IMR-90 (cell line): ENCODE measurements around the gene SLC9A9. TPM values are rescaled to one million over a fixed set of nuclear protein-coding genes. Genes with fewer than 3 reads are reported as not detected.

ENCODE experiments used
- ATAC-seq: fragments of 200-7000 bp; cut with Tn5 transposase; 2 replicates; pipeline ENCODE4 v1.9.1; 2020; ENCODE audit warnings: low read depth, mild to moderate bottlenecking, moderate library complexity
- BruUV-seq: library from RNA; stranded (reverse); fragments of 400-500 nt; replicated peaks from 2 replicates; lab custom pipeline; 2021; lab: Mats Ljungman, UMichigan
- CTCF ChIA-PET: fragments of 300-600 bp; formaldehyde crosslinking; extraction: SDS; loops from one replicate; lab custom pipeline; 2021; ENCODE audit warnings: antibody characterized with exemption; lab: Yijun Ruan, JAX
- POLR2A ChIA-PET: fragments of 300-600 bp; sonication (Branson Sonifier 250); formaldehyde crosslinking; loops from one replicate; lab custom pipeline; 2022; ENCODE audit warnings: antibody characterized with exemption; ENCODE audit not compliant: unreplicated experiment; lab: Charles Lee
- DNase-seq: peaks from one replicate; pipeline ENCODE4 v3.0.0; 2013
- H2AFZ ChIP-seq: replicated peaks from 2 replicates; pipeline ENCODE3; 2013; ENCODE audit warnings: low read length, mild to moderate bottlenecking; ENCODE audit not compliant: poor library complexity
- H2AK5ac ChIP-seq: 2 replicates; pipeline ENCODE4 v1.6.1; 2013; ENCODE audit warnings: low read depth, low read length, inconsistent platforms
- H2AK9ac ChIP-seq: replicated peaks from 2 replicates; pipeline ENCODE3; 2013; ENCODE audit warnings: mild to moderate bottlenecking, low read depth, low read length, moderate library complexity; ENCODE audit not compliant: poor library complexity
- H2BK120ac ChIP-seq: 2 replicates; pipeline ENCODE4 v1.6.1; 2013; ENCODE audit warnings: low read depth, low read length, inconsistent platforms
- H2BK15ac ChIP-seq: 3 replicates; pipeline ENCODE4 v1.6.1; 2013; ENCODE audit warnings: low read depth, low read length, inconsistent platforms
- H2BK20ac ChIP-seq: 2 replicates; pipeline ENCODE4 v1.6.1; 2013; ENCODE audit warnings: low read depth, mild to moderate bottlenecking, inconsistent platforms, low read length, moderate library complexity
- H2BK5ac ChIP-seq: 2 replicates; pipeline ENCODE4 v1.6.1; 2013; ENCODE audit warnings: mild to moderate bottlenecking, low read depth, low read length, inconsistent platforms; ENCODE audit not compliant: poor library complexity, severe bottlenecking
- H3K14ac ChIP-seq: replicated peaks from 2 replicates; pipeline ENCODE4 v1.6.1; 2013; ENCODE audit warnings: low read depth, low read length, inconsistent platforms
- H3K18ac ChIP-seq: 2 replicates; pipeline ENCODE4 v1.6.1; 2013; ENCODE audit warnings: low read depth, low read length, control low read depth
- H3K23ac ChIP-seq: 2 replicates; pipeline ENCODE4 v1.6.1; 2013; ENCODE audit warnings: low read depth, low read length, inconsistent platforms
- H3K27ac ChIP-seq: 2 replicates; pipeline ENCODE4 v1.5.1; 2013; ENCODE audit warnings: mild to moderate bottlenecking, control low read depth, low read length; ENCODE audit not compliant: insufficient read depth
- H3K27me3 ChIP-seq: 2 replicates; pipeline ENCODE4 v1.6.1; 2013; ENCODE audit warnings: low read length; ENCODE audit not compliant: control insufficient read depth, insufficient read depth
- H3K36me3 ChIP-seq: 2 replicates; pipeline ENCODE4 v1.6.1; 2013; ENCODE audit warnings: low read length, mixed read lengths; ENCODE audit not compliant: control insufficient read depth, insufficient read depth
- H3K4ac ChIP-seq: 2 replicates; pipeline ENCODE4 v1.6.1; 2013; ENCODE audit warnings: low read depth, low read length, inconsistent platforms
- H3K4me1 ChIP-seq: 2 replicates; pipeline ENCODE4 v1.6.1; 2013; ENCODE audit warnings: low read length, mixed read lengths; ENCODE audit not compliant: control insufficient read depth, insufficient read depth
- H3K4me2 ChIP-seq: 2 replicates; pipeline ENCODE4 v1.6.1; 2013; ENCODE audit warnings: low read depth, mild to moderate bottlenecking, control low read depth, low read length, moderate library complexity
- H3K4me3 ChIP-seq: 2 replicates; pipeline ENCODE4 v1.5.1; 2013; ENCODE audit warnings: low read depth, mild to moderate bottlenecking, control low read depth, low read length, moderate library complexity; ENCODE audit not compliant: insufficient read depth
- H3K56ac ChIP-seq: 2 replicates; pipeline ENCODE4 v1.6.1; 2013; ENCODE audit warnings: low read length, inconsistent platforms; ENCODE audit not compliant: insufficient read depth; ENCODE audit errors: extremely low read depth
- H3K79me1 ChIP-seq, 2 experiments: 2 replicates each; pipeline ENCODE4 v1.6.1; 2013; ENCODE audit warnings: low read length in 2 of 2, inconsistent platforms in 1 of 2, low read depth in 1 of 2
- H3K9ac ChIP-seq: 2 replicates; pipeline ENCODE4 v1.6.1; 2013; ENCODE audit warnings: low read depth, low read length, control low read depth
- H3K9me1 ChIP-seq: 2 replicates; pipeline ENCODE4 v1.6.1; 2013; ENCODE audit warnings: low read length, inconsistent platforms; ENCODE audit not compliant: insufficient read depth
- H3K9me3 ChIP-seq: 2 replicates; pipeline ENCODE4 v1.6.1; 2013; ENCODE audit warnings: low read length; ENCODE audit not compliant: control insufficient read depth, insufficient read depth
- H4K20me1 ChIP-seq: 2 replicates; pipeline ENCODE4 v1.6.1; 2013; ENCODE audit warnings: low read length, inconsistent platforms; ENCODE audit not compliant: insufficient read depth
- H4K5ac ChIP-seq: 2 replicates; pipeline ENCODE4 v1.6.1; 2013; ENCODE audit warnings: mild to moderate bottlenecking, low read depth, low read length, control low read depth
- H4K8ac ChIP-seq, 2 experiments: 2 replicates each; pipeline ENCODE4 v1.6.1; 2013; ENCODE audit warnings: low read depth in 2 of 2, low read length in 2 of 2, control low read depth in 1 of 2, inconsistent platforms in 1 of 2
- H4K91ac ChIP-seq: 2 replicates; pipeline ENCODE4 v1.6.1; 2013; ENCODE audit warnings: low read depth, low read length, inconsistent platforms; ENCODE audit not compliant: insufficient read depth
- BHLHE40 ChIP-seq: fragments of 150-350 bp; IDR thresholded peaks from 2 replicates; pipeline ENCODE4 v1.6.1; 2016; ENCODE audit warnings: mild to moderate bottlenecking, low read depth, low read length
- CTCF ChIP-seq: conservative IDR thresholded peaks from 2 replicates; pipeline ENCODE4 v1.5.1; 2012; ENCODE audit warnings: mild to moderate bottlenecking, low read depth, low read length, improper control_type of control experiment
- ELK1 ChIP-seq: fragments of 150-350 bp; IDR thresholded peaks from 2 replicates; pipeline ENCODE4 v1.6.1; 2016; ENCODE audit warnings: low read depth, mild to moderate bottlenecking, low read length, moderate library complexity, borderline replicate concordance
- MAFK ChIP-seq: IDR thresholded peaks from 2 replicates; pipeline ENCODE4 v1.6.1; 2012; ENCODE audit warnings: low read depth, low read length, improper control_type of control experiment
- RAD21 ChIP-seq: IDR thresholded peaks from 2 replicates; pipeline ENCODE4 v1.6.1; 2012; ENCODE audit warnings: low read length, improper control_type of control experiment
- RCOR1 ChIP-seq: IDR thresholded peaks from 2 replicates; pipeline ENCODE4 v1.6.1; 2012; ENCODE audit warnings: mild to moderate bottlenecking, low read length, improper control_type of control experiment; ENCODE audit not compliant: insufficient replicate concordance
- SMC3 ChIP-seq: fragments of 150-350 bp; IDR thresholded peaks from 2 replicates; pipeline ENCODE4 v1.6.1; 2016; ENCODE audit warnings: low read depth, mild to moderate bottlenecking, antibody characterized with exemption, low read length, moderate library complexity
- USF2 ChIP-seq: fragments of 150-350 bp; IDR thresholded peaks from 2 replicates; pipeline ENCODE4 v1.6.1; 2017; ENCODE audit warnings: mild to moderate bottlenecking, antibody characterized with exemption, low read length, low read depth
- WGBS, 2 experiments: methylation state at CpG; one replicate each; pipeline versions ENCODE4 v1.1.5 to v1.1.7; 2013; ENCODE audit warnings: missing lambda C conversion rate in 2 of 2; ENCODE audit not compliant: insufficient read length in 1 of 2; ENCODE audit errors: extremely low coverage in 2 of 2; 5-methylcytosine and 5-hydroxymethylcytosine counted together
- dilution Hi-C: fragments of 300-500 bp; cut with HindIII; formaldehyde crosslinking; loops from one replicate; pipeline ENCODE4 v1.14.3; 2018; ENCODE audit warnings: low sequenced_read_pairs; ENCODE audit not compliant: unreplicated experiment
- in situ Hi-C: fragments of 300-500 bp; cut with MboI; formaldehyde crosslinking; loops from 3 replicates; pipeline ENCODE4 v1.14.3; 2019; ENCODE audit warnings: low sequenced_read_pairs, inconsistent platforms, mixed read lengths
- intact Hi-C: fragments of 100-400 bp; cut with micrococcal nuclease; formaldehyde crosslinking; loops from 2 replicates; pipeline ENCODE4 v1.10.0; 2022
- polyA plus RNA-seq, 3 experiments: library from polyadenylated mRNA; depleted of rRNA; stranded (reverse); fragments of >200 nt; gene quantifications; 2 replicates each; pipeline ENCODE4 v1.2.3, GENCODE V29; 2012; ENCODE audit warnings: low replicate concordance in 1 of 3
- total RNA-seq: library from RNA; depleted of rRNA; stranded (reverse); fragments of >200 nt; gene quantifications from 2 replicates; pipeline ENCODE4 v1.2.3, GENCODE V29; 2012

Gene SLC9A9
- total and polyA plus RNA-seq, 2 of the 4 experiments (the other 2 are of a cell fraction), result 1.4 to 2.3 TPM

- no peak overlapping the region for H2AK9ac ChIP-seq
- no peak overlapping the region for H2BK120ac ChIP-seq
- H3K23ac ChIP-seq, result no peak overlapping the region
- no peak overlapping the region for H3K56ac ChIP-seq
- TF ChIP-seq CTCF (no peak), SMC3 (no peak), ELK1 (no peak), MAFK (no peak), RAD21 (no peak), USF2 (no peak), RCOR1 (no peak), BHLHE40 (no peak)
- intact Hi-C loops, result no loop called here
- no peak overlapping the region for H3K4ac ChIP-seq
- H2BK20ac ChIP-seq, result no peak overlapping the region
- no peak overlapping the region for H4K5ac ChIP-seq
- no peak overlapping the region for H3K27ac ChIP-seq
- H3K36me3 ChIP-seq, result no peaks in the 10 kb centered on the region
- no peak overlapping the region for H2AFZ ChIP-seq
- no peak overlapping the region for H2BK5ac ChIP-seq
- H3K9me1 ChIP-seq, result no peaks in the 10 kb centered on the region
- in situ Hi-C loops, result no loop called here
- H3K27me3 ChIP-seq, result no peaks in the 10 kb centered on the region
- H3K4me3 ChIP-seq, result no peak overlapping the region
- no peak overlapping the region for H3K4me2 ChIP-seq
- no peak overlapping the region for H3K14ac ChIP-seq
- no peaks in the 10 kb centered on the region for H4K20me1 ChIP-seq
- dilution Hi-C loops, result no loop called here
- H2AK5ac ChIP-seq, result no peak overlapping the region
- H3K9ac ChIP-seq, result no peak overlapping the region
- DNase-seq (no peak), ATAC-seq (no peak)
- POLR2A ChIA-PET, result no interaction called here
- H3K79me1 ChIP-seq, result no peaks in the 10 kb centered on the region
- H2BK15ac ChIP-seq, result no peak overlapping the region
- H3K9me3 ChIP-seq, result no peaks in the 10 kb centered on the region
- no TSS peak for BruUV-seq
- no peak overlapping the region for H4K91ac ChIP-seq
- no peak overlapping the region for H3K18ac ChIP-seq
- H4K8ac ChIP-seq, result no peak overlapping the region
- CTCF ChIA-PET, result no interaction called here
- no peaks in the 10 kb centered on the region for H3K4me1 ChIP-seq
- no CpG with 5 or more reads among the region's 1 CpG for WGBS, 2 experiments
Observed at GRCh38 chr3:143574933-143575332, 273.3 kb downstream of the SLC9A9 start.
